Osteoblast (primary cell): ENCODE data around the gene PTPRD. TPM values are rescaled to one million over a fixed set of nuclear protein-coding genes. Genes with fewer than 3 reads are reported as not detected.
A peak's percentile ranks its signal among the peaks of the same experiment; 100 is the strongest.
"Not testable (repeated sequence)": the region's sequence is repeated elsewhere in the genome, so short reads cannot be mapped to it uniquely, and the experiment has no call there.

Source experiments
- DNase-seq: peaks from one replicate; pipeline ENCODE4 v3.0.0; 2011; ENCODE audit warnings: low spot score, mixed read lengths; ENCODE audit not compliant: insufficient read length; ENCODE audit errors: missing footprints
- H2AFZ ChIP-seq: 2 replicates; pipeline ENCODE4 v1.6.0; 2011; ENCODE audit warnings: mild to moderate bottlenecking, low read length
- H3K27ac ChIP-seq: 2 replicates; pipeline ENCODE4 v1.5.1; 2011; ENCODE audit warnings: mild to moderate bottlenecking, low read depth, low read length, moderate library complexity
- H3K27me3 ChIP-seq: 2 replicates; pipeline ENCODE4 v1.6.0; 2012; ENCODE audit warnings: mild to moderate bottlenecking, control low read depth, inconsistent platforms, low read length, moderate library complexity; ENCODE audit not compliant: insufficient read depth
- H3K36me3 ChIP-seq: 2 replicates; pipeline ENCODE4 v1.5.1; 2011; ENCODE audit warnings: mild to moderate bottlenecking, low read length, control low read depth, moderate library complexity; ENCODE audit not compliant: insufficient read depth
- H3K4me1 ChIP-seq: 2 replicates; pipeline ENCODE4 v1.5.1; 2011; ENCODE audit warnings: mild to moderate bottlenecking, low read length, control low read depth, moderate library complexity; ENCODE audit not compliant: insufficient read depth
- H3K4me2 ChIP-seq: 2 replicates; pipeline ENCODE4 v1.6.0; 2011; ENCODE audit warnings: mild to moderate bottlenecking, low read length; ENCODE audit not compliant: insufficient read depth
- H3K4me3 ChIP-seq: fragments of 200-600 bp; sonication (generic); 3 replicates; pipeline ENCODE4 v1.5.1; 2012; ENCODE audit warnings: mild to moderate bottlenecking, low read length, inconsistent platforms; ENCODE audit not compliant: insufficient read depth
- H3K79me2 ChIP-seq: 2 replicates; pipeline ENCODE4 v1.6.0; 2012; ENCODE audit warnings: mild to moderate bottlenecking, low read length, control low read depth, inconsistent platforms; ENCODE audit not compliant: insufficient read depth
- H3K9me3 ChIP-seq: 2 replicates; pipeline ENCODE4 v1.5.1; 2011; ENCODE audit warnings: low read depth, low read length, control low read depth
- H4K20me1 ChIP-seq: 2 replicates; pipeline ENCODE4 v1.6.0; 2012; ENCODE audit warnings: mild to moderate bottlenecking, low read length, control low read depth; ENCODE audit not compliant: insufficient read depth
- total RNA-seq: library from RNA; depleted of rRNA; stranded (reverse); fragments of >200 nt; gene quantifications from 2 replicates; pipeline ENCODE4 v1.2.3, GENCODE V29; 2012
- TF ChIP-seq, protein P1 (sequence below): IDR thresholded peaks from 2 replicates; pipeline ENCODE4 v1.5.1; 2011; ENCODE audit warnings: mild to moderate bottlenecking, low read depth, low read length, moderate library complexity; ENCODE audit errors: extremely low read depth

PTPRD gene
- total RNA-seq, 1 donor: 23.9 TPM

DNA sequence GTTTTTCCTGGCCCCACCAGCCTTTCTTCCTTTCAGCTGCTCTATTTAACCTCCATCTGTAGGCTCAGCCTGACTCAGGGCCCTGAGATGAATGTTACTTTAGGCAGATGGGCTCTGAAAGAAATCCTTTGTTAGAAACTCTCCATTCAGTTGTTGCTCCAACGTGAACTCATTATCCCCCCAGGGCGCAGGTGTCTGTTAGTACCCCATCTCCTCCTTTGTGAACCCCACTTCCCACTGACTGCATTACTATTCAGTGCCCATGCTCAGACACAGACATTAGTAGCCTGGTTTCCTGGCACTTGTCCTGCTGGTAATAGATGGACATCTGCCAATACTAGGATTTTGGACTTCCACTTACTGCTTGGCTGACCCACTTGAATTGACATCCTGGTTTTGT lies 1271.6 kb downstream of the PTPRD start:
- no peaks in the 10 kb centered on the region for H3K79me2 ChIP-seq
- H3K27ac ChIP-seq: no peak overlapping the region
- no peaks in the 10 kb centered on the region for H3K9me3 ChIP-seq
- peak; percentile 6 for DNase-seq
- H4K20me1 ChIP-seq: no peaks in the 10 kb centered on the region
- TF ChIP-seq, protein P1, sequence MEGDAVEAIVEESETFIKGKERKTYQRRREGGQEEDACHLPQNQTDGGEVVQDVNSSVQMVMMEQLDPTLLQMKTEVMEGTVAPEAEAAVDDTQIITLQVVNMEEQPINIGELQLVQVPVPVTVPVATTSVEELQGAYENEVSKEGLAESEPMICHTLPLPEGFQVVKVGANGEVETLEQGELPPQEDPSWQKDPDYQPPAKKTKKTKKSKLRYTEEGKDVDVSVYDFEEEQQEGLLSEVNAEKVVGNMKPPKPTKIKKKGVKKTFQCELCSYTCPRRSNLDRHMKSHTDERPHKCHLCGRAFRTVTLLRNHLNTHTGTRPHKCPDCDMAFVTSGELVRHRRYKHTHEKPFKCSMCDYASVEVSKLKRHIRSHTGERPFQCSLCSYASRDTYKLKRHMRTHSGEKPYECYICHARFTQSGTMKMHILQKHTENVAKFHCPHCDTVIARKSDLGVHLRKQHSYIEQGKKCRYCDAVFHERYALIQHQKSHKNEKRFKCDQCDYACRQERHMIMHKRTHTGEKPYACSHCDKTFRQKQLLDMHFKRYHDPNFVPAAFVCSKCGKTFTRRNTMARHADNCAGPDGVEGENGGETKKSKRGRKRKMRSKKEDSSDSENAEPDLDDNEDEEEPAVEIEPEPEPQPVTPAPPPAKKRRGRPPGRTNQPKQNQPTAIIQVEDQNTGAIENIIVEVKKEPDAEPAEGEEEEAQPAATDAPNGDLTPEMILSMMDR: no peak
- no peak overlapping the region for H2AFZ ChIP-seq
- no peak overlapping the region for H3K4me3 ChIP-seq
- no peaks in the 10 kb centered on the region for H3K4me1 ChIP-seq
- H3K27me3 ChIP-seq: no peaks in the 10 kb centered on the region
- H3K36me3 ChIP-seq: no peaks in the 10 kb centered on the region
- H3K4me2 ChIP-seq: no peak overlapping the region

DNA sequence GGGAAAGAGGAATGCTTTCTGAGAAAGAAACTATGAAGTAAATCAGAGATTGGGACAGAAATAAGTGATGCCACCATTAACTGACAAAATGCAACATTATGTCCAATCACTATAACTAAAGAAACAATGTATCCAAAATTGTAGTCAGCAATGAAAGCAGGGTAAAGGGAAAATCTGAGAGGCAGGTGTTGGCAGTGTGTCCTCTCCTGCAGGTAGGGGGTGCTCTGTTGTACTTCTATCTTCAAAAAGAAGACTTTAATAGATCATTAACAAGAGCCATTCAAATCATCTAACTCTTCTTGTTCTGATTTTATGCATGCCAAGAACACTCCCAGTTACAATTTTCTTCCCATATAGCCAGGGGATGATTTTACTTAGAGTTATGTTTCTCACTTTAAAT lies 1275.7 kb downstream of the PTPRD start:
- Histone ChIP-seq H3K27ac (no peak overlapping the region), H3K4me3 (no peak overlapping the region), H3K27me3 (no peaks in the 10 kb centered on the region), H3K79me2 (no peaks in the 10 kb centered on the region), H3K4me1 (no peaks in the 10 kb centered on the region), H2AFZ (no peak overlapping the region), H3K36me3 (no peaks in the 10 kb centered on the region), H3K4me2 (no peak overlapping the region), H3K9me3 (no peaks in the 10 kb centered on the region), H4K20me1 (no peaks in the 10 kb centered on the region)
- TF ChIP-seq, protein P1: no peak
- no peak for DNase-seq

DNA sequence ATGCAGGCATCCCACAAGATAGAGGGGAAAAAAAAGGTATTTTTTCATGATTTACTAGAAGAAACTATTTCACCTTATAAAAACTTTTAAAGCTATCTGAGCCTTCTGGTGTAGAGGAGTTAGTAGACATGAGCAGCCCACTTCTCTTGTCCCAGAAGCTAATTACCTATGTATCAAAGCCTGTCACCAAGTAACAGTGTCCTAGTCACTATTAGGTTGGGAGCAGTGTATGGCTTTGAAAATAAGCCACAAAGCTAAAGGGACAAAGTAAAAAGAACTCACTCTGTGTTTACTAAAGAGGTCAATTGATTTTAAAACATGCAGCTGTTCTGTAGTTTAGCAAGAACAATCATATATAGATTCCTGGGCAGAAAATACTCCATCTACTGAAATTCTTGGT lies 1286.1 kb downstream of the PTPRD start:
- Histone ChIP-seq H3K27me3 (no peaks in the 10 kb centered on the region), H3K4me2 (no peak overlapping the region), H3K4me1 (no peaks in the 10 kb centered on the region), H3K79me2 (no peaks in the 10 kb centered on the region), H4K20me1 (no peaks in the 10 kb centered on the region), H3K36me3 (no peaks in the 10 kb centered on the region), H2AFZ (no peak overlapping the region), H3K27ac (no peak overlapping the region), H3K9me3 (peaks cover 2% of the 10 kb centered on the region), H3K4me3 (no peak overlapping the region)
- no peak for DNase-seq
- TF ChIP-seq, protein P1: no peak

DNA sequence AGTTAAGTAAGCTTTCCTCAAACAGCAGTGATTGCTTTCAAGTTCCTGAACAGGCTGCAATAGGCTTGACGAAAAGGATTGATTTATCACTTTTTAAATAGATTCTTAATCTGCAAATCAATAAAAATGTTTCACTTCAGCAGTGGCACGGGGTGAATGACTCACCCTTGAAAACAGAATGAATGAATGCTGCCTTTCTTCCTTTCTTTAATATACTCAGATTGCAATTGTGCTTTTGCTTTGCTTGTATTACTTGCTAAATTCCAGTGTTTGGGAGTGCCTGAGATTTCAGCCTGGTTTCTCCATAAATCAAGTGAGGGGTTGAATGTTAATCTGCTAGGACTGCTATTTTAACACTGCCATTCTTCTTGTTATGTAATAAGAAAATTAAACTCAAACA lies 1293.8 kb downstream of the PTPRD start:
- no peaks in the 10 kb centered on the region for H3K4me1 ChIP-seq
- no peak overlapping the region for H3K27ac ChIP-seq
- H3K79me2 ChIP-seq: no peaks in the 10 kb centered on the region
- TF ChIP-seq, protein P1: no peak
- no peaks in the 10 kb centered on the region for H3K36me3 ChIP-seq
- H3K4me2 ChIP-seq: no peak overlapping the region
- no peak overlapping the region for H2AFZ ChIP-seq
- no peak overlapping the region for H3K4me3 ChIP-seq
- no peak for DNase-seq
- H3K9me3 ChIP-seq: peaks cover 2% of the 10 kb centered on the region
- no peaks in the 10 kb centered on the region for H4K20me1 ChIP-seq
- no peaks in the 10 kb centered on the region for H3K27me3 ChIP-seq

DNA sequence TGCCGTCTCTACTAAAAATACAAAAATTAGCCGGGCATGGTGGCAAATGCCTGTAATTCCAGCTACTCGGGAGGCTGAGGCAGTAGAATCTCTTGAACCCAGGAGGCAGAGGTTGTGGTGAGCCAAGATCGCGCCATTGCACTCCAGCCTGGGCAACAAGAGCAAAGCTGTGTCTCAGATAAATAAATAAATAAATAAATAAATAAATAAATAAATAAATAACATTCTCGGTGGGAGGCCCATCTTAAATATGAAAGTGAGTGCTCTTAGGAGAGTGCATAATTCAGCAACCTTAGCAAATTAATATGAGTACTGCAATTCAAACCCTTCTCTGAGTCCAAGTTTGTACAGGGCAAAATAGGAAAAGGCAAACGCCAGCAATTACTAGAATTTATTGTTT lies 1302.1 kb downstream of the PTPRD start:
- not testable (repeated sequence) for H3K9me3 ChIP-seq, H3K79me2 ChIP-seq, DNase-seq, H3K4me2 ChIP-seq, H4K20me1 ChIP-seq, H3K27me3 ChIP-seq, H2AFZ ChIP-seq, H3K4me3 ChIP-seq, H3K36me3 ChIP-seq, H3K27ac ChIP-seq, H3K4me1 ChIP-seq
